ENCODE results near the gene PHF2.

DNA sequence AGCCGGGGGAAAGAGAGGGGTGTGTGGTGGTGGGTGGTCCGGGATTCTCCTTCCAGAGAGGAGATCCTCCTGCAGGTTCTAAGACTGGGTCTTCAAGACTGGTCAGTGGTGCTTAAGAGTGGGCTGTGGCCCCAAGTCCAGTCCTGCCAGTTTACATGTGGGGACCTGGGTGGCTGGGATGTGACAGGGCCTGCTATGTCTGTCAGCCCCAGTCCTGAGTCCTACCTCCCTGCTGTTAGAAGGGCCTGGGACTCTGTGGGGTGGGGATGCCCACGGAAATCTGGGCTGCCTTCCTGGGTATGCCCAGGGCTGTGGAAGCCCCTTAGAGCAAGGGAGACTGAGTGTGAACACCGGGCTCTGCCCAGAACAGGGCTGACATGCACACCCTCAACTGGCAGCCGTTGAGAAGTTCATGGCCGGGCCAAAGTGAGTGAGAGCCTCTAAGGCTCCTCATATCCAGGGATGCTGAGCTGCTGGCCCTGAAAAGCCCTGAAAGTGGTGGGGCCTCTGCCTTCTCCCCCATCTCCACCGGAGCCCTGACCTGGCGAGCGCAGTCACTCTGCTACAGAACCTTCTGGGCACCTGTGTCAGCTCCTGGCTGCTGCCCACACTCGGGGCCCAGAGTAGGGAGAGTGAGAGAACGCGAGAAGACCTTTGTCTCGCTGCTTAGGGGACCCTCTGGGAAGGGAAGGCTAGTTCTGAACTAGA, 1.7 kb downstream of the PHF2 start:
- TF ChIP-seq, protein P1, sequence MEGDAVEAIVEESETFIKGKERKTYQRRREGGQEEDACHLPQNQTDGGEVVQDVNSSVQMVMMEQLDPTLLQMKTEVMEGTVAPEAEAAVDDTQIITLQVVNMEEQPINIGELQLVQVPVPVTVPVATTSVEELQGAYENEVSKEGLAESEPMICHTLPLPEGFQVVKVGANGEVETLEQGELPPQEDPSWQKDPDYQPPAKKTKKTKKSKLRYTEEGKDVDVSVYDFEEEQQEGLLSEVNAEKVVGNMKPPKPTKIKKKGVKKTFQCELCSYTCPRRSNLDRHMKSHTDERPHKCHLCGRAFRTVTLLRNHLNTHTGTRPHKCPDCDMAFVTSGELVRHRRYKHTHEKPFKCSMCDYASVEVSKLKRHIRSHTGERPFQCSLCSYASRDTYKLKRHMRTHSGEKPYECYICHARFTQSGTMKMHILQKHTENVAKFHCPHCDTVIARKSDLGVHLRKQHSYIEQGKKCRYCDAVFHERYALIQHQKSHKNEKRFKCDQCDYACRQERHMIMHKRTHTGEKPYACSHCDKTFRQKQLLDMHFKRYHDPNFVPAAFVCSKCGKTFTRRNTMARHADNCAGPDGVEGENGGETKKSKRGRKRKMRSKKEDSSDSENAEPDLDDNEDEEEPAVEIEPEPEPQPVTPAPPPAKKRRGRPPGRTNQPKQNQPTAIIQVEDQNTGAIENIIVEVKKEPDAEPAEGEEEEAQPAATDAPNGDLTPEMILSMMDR (IDR thresholded peaks at IDR 0.05) = no peak
- TF ChIP-seq POLR2A (IDR thresholded peaks at IDR 0.05) = no peak
